Parathyroid adenoma (tissue), 2 donors: ENCODE measurements around the gene ARIH1.
A peak's percentile ranks its signal among the peaks of the same experiment; 100 is the strongest.

Experiments used
- H2AFZ ChIP-seq: fragments of 300-600 bp; sonication (generic); one replicate; pipeline ENCODE4 v1.7.0; 2017; ENCODE audit warnings: antibody characterized with exemption, mild to moderate bottlenecking
- H3K27ac ChIP-seq: fragments of 300-600 bp; sonication (generic); one replicate; pipeline ENCODE4 v1.7.0; 2017
- H3K27me3 ChIP-seq: fragments of 300-600 bp; sonication (generic); one replicate; pipeline ENCODE4 v1.7.0; 2017; ENCODE audit warnings: low read length; ENCODE audit not compliant: control insufficient read depth, insufficient read depth
- H3K36me3 ChIP-seq: fragments of 300-600 bp; sonication (generic); one replicate; pipeline ENCODE4 v1.7.0; 2017; ENCODE audit warnings: low read length; ENCODE audit not compliant: control insufficient read depth, insufficient read depth
- H3K4me1 ChIP-seq: fragments of 300-600 bp; sonication (generic); one replicate; pipeline ENCODE4 v1.7.0; 2017; ENCODE audit warnings: control low read depth
- H3K4me2 ChIP-seq: fragments of 300-600 bp; sonication (generic); one replicate; pipeline ENCODE4 v1.7.0; 2017; ENCODE audit warnings: low read length
- H3K4me3 ChIP-seq: fragments of 300-600 bp; sonication (generic); one replicate; pipeline ENCODE4 v1.7.0; 2017; ENCODE audit warnings: low read depth, low read length
- H3K79me2 ChIP-seq: fragments of 300-600 bp; sonication (generic); one replicate; pipeline ENCODE4 v1.7.0; 2017; ENCODE audit warnings: control low read depth
- H3K9ac ChIP-seq: fragments of 300-600 bp; sonication (generic); one replicate; pipeline ENCODE4 v1.7.0; 2017; ENCODE audit warnings: mild to moderate bottlenecking
- H3K9me3 ChIP-seq: fragments of 300-600 bp; sonication (generic); one replicate; pipeline ENCODE4 v1.7.0; 2017; ENCODE audit warnings: low read length; ENCODE audit not compliant: control insufficient read depth
- TF ChIP-seq, protein P1 (sequence below): fragments of 300-600 bp; sonication (generic); IDR thresholded peaks from one replicate; pipeline ENCODE4 v1.7.0; 2017; ENCODE audit warnings: antibody characterized with exemption, mild to moderate bottlenecking
- donor health status: primary hyperparathyroidism.

Gene ARIH1

DNA sequence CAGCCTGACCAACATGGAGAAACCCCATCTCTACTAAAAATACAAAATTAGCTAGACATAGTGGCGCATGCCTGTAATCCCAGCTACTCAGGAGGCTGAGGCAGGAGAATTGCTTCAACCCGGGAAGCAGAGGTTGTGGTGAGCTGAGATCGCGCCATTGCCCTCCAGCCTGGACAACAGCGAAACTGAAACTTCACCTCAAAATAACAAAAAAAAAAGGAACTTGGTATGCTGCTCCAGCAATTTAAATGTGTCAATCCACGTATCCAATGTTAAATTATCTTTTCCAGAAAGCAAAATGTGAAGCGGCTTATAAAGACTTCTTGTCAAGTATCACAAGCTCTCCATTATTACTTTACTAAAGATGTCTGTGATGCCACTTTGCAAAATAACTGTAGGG lies 9.9 kb upstream of the ARIH1 start:
- Histone ChIP-seq H2AFZ (no peak overlapping the region), H3K4me1 (no peaks in the 10 kb centered on the region), H3K79me2 (no peaks in the 10 kb centered on the region), H3K4me3 (no peak overlapping the region), H3K9ac (no peak overlapping the region), H3K27ac (no peak overlapping the region), H3K9me3 (no peaks in the 10 kb centered on the region), H3K36me3 (no peaks in the 10 kb centered on the region), H3K27me3 (no peaks in the 10 kb centered on the region), H3K4me2 (no peak overlapping the region)
- TF ChIP-seq, protein P1, sequence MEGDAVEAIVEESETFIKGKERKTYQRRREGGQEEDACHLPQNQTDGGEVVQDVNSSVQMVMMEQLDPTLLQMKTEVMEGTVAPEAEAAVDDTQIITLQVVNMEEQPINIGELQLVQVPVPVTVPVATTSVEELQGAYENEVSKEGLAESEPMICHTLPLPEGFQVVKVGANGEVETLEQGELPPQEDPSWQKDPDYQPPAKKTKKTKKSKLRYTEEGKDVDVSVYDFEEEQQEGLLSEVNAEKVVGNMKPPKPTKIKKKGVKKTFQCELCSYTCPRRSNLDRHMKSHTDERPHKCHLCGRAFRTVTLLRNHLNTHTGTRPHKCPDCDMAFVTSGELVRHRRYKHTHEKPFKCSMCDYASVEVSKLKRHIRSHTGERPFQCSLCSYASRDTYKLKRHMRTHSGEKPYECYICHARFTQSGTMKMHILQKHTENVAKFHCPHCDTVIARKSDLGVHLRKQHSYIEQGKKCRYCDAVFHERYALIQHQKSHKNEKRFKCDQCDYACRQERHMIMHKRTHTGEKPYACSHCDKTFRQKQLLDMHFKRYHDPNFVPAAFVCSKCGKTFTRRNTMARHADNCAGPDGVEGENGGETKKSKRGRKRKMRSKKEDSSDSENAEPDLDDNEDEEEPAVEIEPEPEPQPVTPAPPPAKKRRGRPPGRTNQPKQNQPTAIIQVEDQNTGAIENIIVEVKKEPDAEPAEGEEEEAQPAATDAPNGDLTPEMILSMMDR = no peak

DNA sequence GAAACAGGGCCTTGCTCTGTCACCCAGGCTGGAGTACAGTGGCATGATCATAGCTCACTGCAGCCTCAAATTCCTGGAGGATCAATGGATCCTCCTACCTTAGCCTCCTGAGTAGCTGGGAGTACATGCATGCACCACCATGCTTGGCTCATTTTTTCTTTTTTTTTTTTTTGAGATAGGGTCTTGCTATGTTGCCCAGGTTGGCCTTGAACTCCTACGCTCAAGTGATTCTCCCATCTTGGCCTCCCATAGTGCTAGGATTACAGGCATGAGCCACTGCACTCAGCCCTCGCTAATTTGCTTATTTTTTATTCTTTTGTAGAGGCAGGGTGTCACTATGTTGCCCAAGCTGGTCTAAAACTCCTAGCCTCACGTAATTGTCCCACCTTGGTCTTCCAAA lies 6.0 kb upstream of the ARIH1 start:
- Histone ChIP-seq H3K4me1 (peaks cover 3% of the 10 kb centered on the region), H2AFZ (no peak overlapping the region), H3K9me3 (no peaks in the 10 kb centered on the region), H3K79me2 (no peaks in the 10 kb centered on the region), H3K36me3 (no peaks in the 10 kb centered on the region), H3K4me2 (no peak overlapping the region), H3K4me3 (no peak overlapping the region), H3K27ac (no peak overlapping the region), H3K27me3 (no peaks in the 10 kb centered on the region), H3K9ac (no peak overlapping the region)
- TF ChIP-seq, protein P1 = no peak

DNA sequence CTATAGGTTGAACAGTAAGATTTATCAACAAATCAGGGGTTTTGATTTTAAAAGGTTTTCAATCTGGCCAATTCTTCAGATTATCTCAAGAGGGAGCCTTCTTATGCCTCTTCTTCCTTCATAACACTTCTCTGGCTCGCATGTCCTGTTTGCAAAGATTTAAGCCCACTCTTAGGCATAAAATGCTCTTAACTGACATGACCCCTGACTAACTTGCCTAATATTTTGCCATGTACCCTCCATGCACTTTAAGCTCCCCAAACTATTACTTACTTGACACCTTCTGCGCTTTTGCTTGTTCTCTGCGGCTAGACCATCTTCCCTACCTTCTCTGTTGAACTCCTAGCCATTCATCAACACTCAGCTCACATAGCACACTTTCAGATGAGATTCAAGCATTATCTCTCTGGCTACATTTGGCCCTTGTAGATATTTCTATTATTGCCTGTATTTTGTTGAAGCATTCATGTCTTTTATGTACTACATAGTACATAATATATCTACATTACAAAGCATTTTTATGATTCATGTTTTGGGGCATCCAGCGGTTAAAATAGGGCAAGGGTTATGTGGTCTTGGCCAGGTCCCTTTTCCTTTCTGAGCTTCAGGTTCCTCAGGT lies 1.0 kb upstream of the ARIH1 start:
- Histone ChIP-seq H3K9ac (peak overlapping the region; percentile 92), H3K79me2 (peaks cover 18% of the 10 kb centered on the region), H2AFZ (peak overlapping the region; percentile 90), H3K4me3 (peak overlapping the region; percentile 87), H3K27me3 (no peaks in the 10 kb centered on the region), H3K36me3 (no peaks in the 10 kb centered on the region), H3K4me2 (peak overlapping the region; percentile 68), H3K4me1 (peaks cover 14% of the 10 kb centered on the region), H3K9me3 (no peaks in the 10 kb centered on the region), H3K27ac (peak overlapping the region; percentile 99)
- TF ChIP-seq, protein P1 = no peak

DNA sequence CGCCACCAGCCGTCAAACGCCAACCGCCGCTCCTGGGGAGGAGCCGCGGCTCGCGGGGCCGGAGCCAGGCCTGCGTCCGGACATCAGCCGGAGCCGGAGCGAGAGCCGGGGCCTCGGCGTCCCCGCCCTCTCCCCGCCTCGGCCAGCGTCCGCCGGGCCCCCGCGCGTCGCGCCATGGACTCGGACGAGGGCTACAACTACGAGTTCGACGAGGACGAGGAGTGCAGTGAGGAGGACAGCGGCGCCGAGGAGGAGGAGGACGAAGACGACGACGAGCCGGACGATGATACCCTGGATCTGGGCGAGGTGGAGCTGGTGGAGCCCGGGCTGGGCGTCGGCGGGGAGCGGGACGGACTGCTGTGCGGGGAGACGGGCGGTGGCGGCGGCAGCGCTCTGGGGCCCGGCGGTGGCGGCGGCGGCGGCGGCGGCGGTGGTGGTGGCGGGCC lies 359 bp downstream of the ARIH1 start:
- peak overlapping the region; percentile 61 for H3K9ac ChIP-seq
- H3K27me3 ChIP-seq = no peaks in the 10 kb centered on the region
- peak overlapping the region; percentile 87 for H3K4me3 ChIP-seq
- peak overlapping the region; percentile 99 for H3K27ac ChIP-seq
- peak overlapping the region; percentile 90 for H2AFZ ChIP-seq
- peaks cover 31% of the 10 kb centered on the region for H3K79me2 ChIP-seq
- TF ChIP-seq, protein P1 = no peak
- peaks cover 14% of the 10 kb centered on the region for H3K4me1 ChIP-seq
- H3K9me3 ChIP-seq = no peaks in the 10 kb centered on the region
- H3K36me3 ChIP-seq = no peaks in the 10 kb centered on the region
- H3K4me2 ChIP-seq = peak overlapping the region; percentile 68
